Fibroblast of mammary gland (primary cell): ENCODE results near the gene UTS2R.

Source experiments
- DNase-seq: peaks from one replicate; pipeline ENCODE4 v3.0.0-alpha.2; 2010; ENCODE audit warnings: low read depth
- H3K4me3 ChIP-seq: 2 replicates; pipeline ENCODE4 v1.5.1; 2011; ENCODE audit warnings: low read depth, mild to moderate bottlenecking, low read length, moderate library complexity; ENCODE audit not compliant: control insufficient read depth
- CTCF ChIP-seq: conservative IDR thresholded peaks from 2 replicates; pipeline ENCODE4 v1.5.1; 2011; ENCODE audit warnings: low read depth, low read length, inconsistent platforms; ENCODE audit not compliant: control insufficient read depth, insufficient read depth

The UTS2R gene

GRCh38 chr17:82400206-82400605 lies 28.6 kb downstream of the UTS2R start:
- DNase-seq: peak; percentile 33
- TF ChIP-seq CTCF: no peak
- no peak overlapping the region for H3K4me3 ChIP-seq

GRCh38 chr17:82400830-82401229 lies 29.3 kb downstream of the UTS2R start:
- no peak for TF ChIP-seq CTCF
- no peak overlapping the region for H3K4me3 ChIP-seq
- no peak for DNase-seq

GRCh38 chr17:82402865-82403264 lies 31.3 kb downstream of the UTS2R start:
- TF ChIP-seq CTCF: no peak
- no peak for DNase-seq
- H3K4me3 ChIP-seq: no peak overlapping the region

GRCh38 chr17:82403662-82404660 lies 32.4 kb downstream of the UTS2R start:
- no peak overlapping the region for H3K4me3 ChIP-seq
- TF ChIP-seq CTCF: no peak
- no peak for DNase-seq

GRCh38 chr17:82405051-82405450 lies 33.5 kb downstream of the UTS2R start:
- no peak for DNase-seq
- no peak for TF ChIP-seq CTCF

GRCh38 chr17:82406131-82406671 lies 34.6 kb downstream of the UTS2R start:
- H3K4me3 ChIP-seq: no peak overlapping the region
- DNase-seq: no peak
- no peak for TF ChIP-seq CTCF

More at GRCh38 chr17:82405051-82405450, 33.5 kb downstream of the UTS2R start:
- H3K4me3 ChIP-seq: no peak overlapping the region
